HepG2 (cell line): ENCODE results near the gene GPATCH2. TPM values are rescaled to one million over a fixed set of nuclear protein-coding genes. Genes with fewer than 3 reads are reported as not detected.

Experiments
- AHDC1 ChIP-seq: sonication (generic); formaldehyde crosslinking; IDR thresholded peaks from 2 replicates; pipeline ENCODE4 v1.5.1; 2020; ENCODE audit warnings: mild to moderate bottlenecking, missing genetic modification reagents, borderline replicate concordance
- CHD4 ChIP-seq: fragments of 200-600 bp; sonication (generic); IDR thresholded peaks from 2 replicates; pipeline ENCODE4 v1.7.0; 2017; ENCODE audit warnings: mild to moderate bottlenecking, low read length, borderline replicate concordance
- CTCF ChIP-seq: sonication (generic); formaldehyde crosslinking; IDR thresholded peaks from 2 replicates; pipeline ENCODE4 v1.5.0; 2020; ENCODE audit warnings: mild to moderate bottlenecking, missing genetic modification reagents, moderate library complexity
- E2F2 ChIP-seq: sonication (generic); formaldehyde crosslinking; IDR thresholded peaks from 2 replicates; pipeline ENCODE4 v1.4.0; 2020; ENCODE audit warnings: missing genetic modification reagents, borderline replicate concordance
- FOXP1 ChIP-seq, 2 experiments: fragments of 450-650 bp in 1 of 2; IDR thresholded peaks; 2 replicates each; pipeline ENCODE4 v1.6.1; 2017 to 2018; ENCODE audit warnings: antibody characterized with exemption in 1 of 2
- ZFP36L2 ChIP-seq: sonication (generic); formaldehyde crosslinking; IDR thresholded peaks from 2 replicates; pipeline ENCODE4 v1.4.0; 2020; ENCODE audit warnings: missing genetic modification reagents
- polyA plus RNA-seq, 8 experiments: library from polyadenylated mRNA; depleted of rRNA in 3 of 8; stranded (reverse) in 7 of 8; unstranded in 1 of 8; fragments of >200 nt; fragmentation: Illumina TruSeq in 4 of 8; extraction: Trizol in 4 of 8; gene quantifications; 2 replicates each; pipeline versions ENCODE4 v1.2.1 to v1.2.3, GENCODE V29; 2011 to 2016; ENCODE audit warnings: low read depth in 4 of 8, missing spikeins in 1 of 8, mixed read lengths in 1 of 8; ENCODE audit not compliant: insufficient read depth in 1 of 8
- total RNA-seq, 5 experiments: library from RNA; depleted of rRNA; stranded (reverse); fragments of >200 nt; fragmentation: Illumina TruSeq; extraction: Trizol; gene quantifications; 2 replicates each; pipeline ENCODE4 v1.2.3, GENCODE V29; 2016; ENCODE audit warnings: low read depth in 1 of 5

Gene GPATCH2
- total and polyA plus RNA-seq, 2 of the 13 experiments (the other 11 are each of a cell fraction or from before 2014, with no cell fraction given): 3.5 to 15.7 TPM

GRCh38 chr1:217590598-217590997, 40.3 kb downstream of the GPATCH2 start (continued):
- TF ChIP-seq E2F2 (CRISPR knock-in tag): no peak
- peak; percentile 39 for TF ChIP-seq CTCF (CRISPR knock-in tag)
- TF ChIP-seq CHD4: peak; percentile 54; the same call in 1 of the 2 replicates
- peak; percentile 36; the same call in 1 of the 2 replicates for TF ChIP-seq AHDC1 (CRISPR knock-in tag)
- no peak for TF ChIP-seq ZFP36L2 (CRISPR knock-in tag)
- TF ChIP-seq FOXP1 (IDR thresholded peaks at IDR 0.05): no peak
- TF ChIP-seq FOXP1 (CRISPR knock-in tag; IDR thresholded peaks at IDR 0.05): no peak
